Mesenchymal stem cell (in vitro differentiated cells and primary cell): Measurements from ENCODE around the gene FOXN3.
A peak's percentile ranks its signal among the peaks of the same experiment; 100 is the strongest.

Experiments used
- DNase-seq: peaks from one replicate; pipeline ENCODE4 v3.0.0-alpha.2; 2013
- H2AFZ ChIP-seq: one replicate; pipeline ENCODE4 v1.6.1; 2013; ENCODE audit warnings: low read depth, mild to moderate bottlenecking, control low read depth, inconsistent platforms, low read length, moderate library complexity
- H2AK5ac ChIP-seq: 2 replicates; pipeline ENCODE4 v1.6.1; 2013; ENCODE audit warnings: low read length, moderate library complexity, mild to moderate bottlenecking, inconsistent platforms; ENCODE audit not compliant: severe bottlenecking
- H2BK120ac ChIP-seq: one replicate; pipeline ENCODE4 v1.6.1; 2013; ENCODE audit warnings: low read depth, mild to moderate bottlenecking, inconsistent platforms, low read length, moderate library complexity
- H2BK12ac ChIP-seq, 2 experiments: one replicate each; pipeline ENCODE4 v1.6.1; 2013; ENCODE audit warnings: inconsistent platforms in 2 of 2, low read length in 2 of 2, mild to moderate bottlenecking in 2 of 2, moderate library complexity in 2 of 2, control low read depth in 1 of 2
- H2BK15ac ChIP-seq: one replicate; pipeline ENCODE4 v1.6.1; 2013; ENCODE audit warnings: mild to moderate bottlenecking, low read depth, inconsistent platforms; ENCODE audit not compliant: poor library complexity, severe bottlenecking
- H2BK5ac ChIP-seq: 2 replicates; pipeline ENCODE4 v1.6.1; 2013; ENCODE audit warnings: low read depth, mild to moderate bottlenecking, low read length, control low read depth, inconsistent platforms; ENCODE audit not compliant: poor library complexity, severe bottlenecking
- H3K14ac ChIP-seq, 2 experiments: one replicate each; pipeline ENCODE4 v1.6.1; 2013; ENCODE audit warnings: inconsistent platforms in 2 of 2, low read length in 2 of 2, control low read depth in 1 of 2, mild to moderate bottlenecking in 1 of 2, moderate library complexity in 1 of 2
- H3K18ac ChIP-seq, 2 experiments: one replicate each; pipeline ENCODE4 v1.6.1; 2013; ENCODE audit warnings: inconsistent platforms in 2 of 2, low read length in 2 of 2, control low read depth in 1 of 2, low read depth in 1 of 2, mild to moderate bottlenecking in 1 of 2
- H3K23ac ChIP-seq, 2 experiments: one replicate each; pipeline ENCODE4 v1.6.1; 2013; ENCODE audit warnings: inconsistent platforms in 2 of 2, low read length in 2 of 2, mild to moderate bottlenecking in 2 of 2, moderate library complexity in 2 of 2, control low read depth in 1 of 2
- H3K27ac ChIP-seq: 2 replicates; pipeline ENCODE4 v1.5.1; 2013; ENCODE audit warnings: mild to moderate bottlenecking, moderate library complexity, low read length, control low read depth, inconsistent platforms; ENCODE audit not compliant: poor library complexity, severe bottlenecking
- H3K27me3 ChIP-seq, 2 experiments: 2 replicates each; pipeline versions ENCODE4 v1.6.1 to v1.7.0; 2013; ENCODE audit warnings: low read length in 2 of 2, mild to moderate bottlenecking in 2 of 2, moderate library complexity in 2 of 2, control low read depth in 1 of 2, inconsistent platforms in 1 of 2; ENCODE audit not compliant: control insufficient read depth in 1 of 2, insufficient read depth in 1 of 2
- H3K36me3 ChIP-seq, 2 experiments: 2 replicates each; pipeline versions ENCODE4 v1.6.1 to v1.7.0; 2013; ENCODE audit warnings: low read length in 2 of 2, control low read depth in 1 of 2, inconsistent platforms in 1 of 2, low read depth in 1 of 2, mild to moderate bottlenecking in 1 of 2; ENCODE audit not compliant: insufficient read depth in 2 of 2, control insufficient read depth in 1 of 2
- H3K4ac ChIP-seq, 2 experiments: one replicate each; pipeline ENCODE4 v1.6.1; 2013; ENCODE audit warnings: inconsistent platforms in 2 of 2, low read length in 2 of 2, mild to moderate bottlenecking in 2 of 2, moderate library complexity in 2 of 2, control low read depth in 1 of 2, low read depth in 1 of 2
- H3K4me1 ChIP-seq: 2 replicates; pipeline ENCODE4 v1.6.1; 2013; ENCODE audit warnings: low read depth, low read length, control low read depth; ENCODE audit not compliant: control insufficient read depth, insufficient read depth
- H3K4me2 ChIP-seq: 2 replicates; pipeline ENCODE4 v1.6.1; 2013; ENCODE audit warnings: low read length, mild to moderate bottlenecking, inconsistent platforms; ENCODE audit not compliant: poor library complexity, severe bottlenecking
- H3K4me3 ChIP-seq, 2 experiments: 2 replicates each; pipeline versions ENCODE4 v1.5.1 to v1.7.0; 2013; ENCODE audit warnings: low read length in 2 of 2, mild to moderate bottlenecking in 2 of 2, control low read depth in 1 of 2, low read depth in 1 of 2; ENCODE audit not compliant: insufficient read depth in 1 of 2
- H3K79me1 ChIP-seq: replicated peaks from 2 replicates; pipeline ENCODE4 v1.6.1; 2013; ENCODE audit warnings: mild to moderate bottlenecking, control low read depth, low read length, inconsistent platforms; ENCODE audit not compliant: poor library complexity, severe bottlenecking
- H3K9ac ChIP-seq: 2 replicates; pipeline ENCODE4 v1.7.0; 2013; ENCODE audit warnings: mild to moderate bottlenecking, low read length, moderate library complexity
- H3K9me3 ChIP-seq: 2 replicates; pipeline ENCODE4 v1.7.0; 2013; ENCODE audit warnings: mild to moderate bottlenecking, low read length; ENCODE audit not compliant: control insufficient read depth
- H4K8ac ChIP-seq: one replicate; pipeline ENCODE4 v1.6.1; 2013; ENCODE audit warnings: inconsistent platforms, mild to moderate bottlenecking, low read length, moderate library complexity
- H4K91ac ChIP-seq: one replicate; pipeline ENCODE4 v1.6.1; 2013; ENCODE audit warnings: mild to moderate bottlenecking, low read length, inconsistent platforms
- WGBS: methylation state at CpG from one replicate; pipeline ENCODE4 v1.1.7; 2013; ENCODE audit warnings: mixed read lengths; 5-methylcytosine and 5-hydroxymethylcytosine counted together

FOXN3 gene

GRCh38 chr14:89231426-89232113, 185.5 kb downstream of the FOXN3 start:
- no peak overlapping the region for H4K8ac ChIP-seq

GRCh38 chr14:89228921-89229639, 188.0 kb downstream of the FOXN3 start:
- H2BK5ac ChIP-seq: no peak overlapping the region
- peaks cover 0 to 7% of the 10 kb centered on the region in 2 experiments for H3K36me3 ChIP-seq
- H2AFZ ChIP-seq: no peak overlapping the region
- no peak overlapping the region for H3K27ac ChIP-seq
- peaks cover 32% of the 10 kb centered on the region for H3K79me1 ChIP-seq
- no peak overlapping the region for H3K18ac ChIP-seq
- no peak overlapping the region for H4K8ac ChIP-seq
- no peak overlapping the region for H2BK12ac ChIP-seq
- H3K9ac ChIP-seq: no peak overlapping the region
- no peaks in the 10 kb centered on the region for H3K9me3 ChIP-seq
- no peak overlapping the region for H2BK15ac ChIP-seq
- H3K14ac ChIP-seq: no peak overlapping the region
- peaks cover 6% of the 10 kb centered on the region for H3K4me1 ChIP-seq
- H3K4me3 ChIP-seq: no peak overlapping the region
- H2BK120ac ChIP-seq: no peak overlapping the region
- no peak overlapping the region for H3K4ac ChIP-seq
- H3K4me2 ChIP-seq: no peak overlapping the region
- WGBS: 77% methylated on average over 9 of the region's 10 CpGs
- H4K91ac ChIP-seq: no peak overlapping the region
- no peak for DNase-seq
- no peak overlapping the region for H2AK5ac ChIP-seq
- no peaks in the 10 kb centered on the region for H3K27me3 ChIP-seq
- no peak overlapping the region for H3K23ac ChIP-seq

More at GRCh38 chr14:89231426-89232113, 185.5 kb downstream of the FOXN3 start:
- Histone ChIP-seq H3K4me2 (no peak overlapping the region), H3K27me3 (no peaks in the 10 kb centered on the region), H3K23ac (no peak overlapping the region), H3K36me3 (peaks cover 0 to 7% of the 10 kb centered on the region in 2 experiments), H3K9me3 (no peaks in the 10 kb centered on the region), H3K4me3 (no peak overlapping the region), H2AFZ (no peak overlapping the region), H3K18ac (no peak overlapping the region), H2BK5ac (no peak overlapping the region), H3K4ac (no peak overlapping the region), H4K91ac (no peak overlapping the region), H2AK5ac (no peak overlapping the region), H2BK12ac (no peak overlapping the region), H3K27ac (no peak overlapping the region), H2BK15ac (no peak overlapping the region), H3K14ac (no peak overlapping the region), H3K79me1 (peaks cover 47% of the 10 kb centered on the region), H2BK120ac (no peak overlapping the region), H3K4me1 (peaks cover 6% of the 10 kb centered on the region), H3K9ac (no peak overlapping the region)
- no peak for DNase-seq
- 95% methylated on average over 15 of the region's 15 CpGs for WGBS

GRCh38 chr14:89227496-89227836, 189.6 kb downstream of the FOXN3 start:
- Histone ChIP-seq H3K79me1 (peaks cover 29% of the 10 kb centered on the region), H2BK15ac (no peak overlapping the region), H3K14ac (no peak overlapping the region), H3K36me3 (peaks cover 0 to 11% of the 10 kb centered on the region in 2 experiments), H3K27me3 (no peaks in the 10 kb centered on the region), H3K4me3 (no peak overlapping the region), H3K23ac (no peak overlapping the region), H3K9me3 (no peaks in the 10 kb centered on the region), H4K91ac (no peak overlapping the region), H4K8ac (no peak overlapping the region), H2BK120ac (no peak overlapping the region), H3K9ac (no peak overlapping the region), H3K4me2 (no peak overlapping the region), H3K27ac (no peak overlapping the region), H2AFZ (no peak overlapping the region), H2BK5ac (no peak overlapping the region), H2AK5ac (no peak overlapping the region), H3K18ac (no peak overlapping the region), H3K4me1 (peaks cover 6% of the 10 kb centered on the region), H2BK12ac (no peak overlapping the region), H3K4ac (no peak overlapping the region)
- no peak for DNase-seq
- 94% methylated on average over 8 of the region's 8 CpGs for WGBS

- H3K4me3 ChIP-seq: peak overlapping the region in 1 of 2 experiments; percentile 15
- no peak overlapping the region for H2AFZ ChIP-seq
- H3K4me1 ChIP-seq: peaks cover 6% of the 10 kb centered on the region
- peaks cover 0 to 11% of the 10 kb centered on the region in 2 experiments for H3K36me3 ChIP-seq
- H3K14ac ChIP-seq: no peak overlapping the region
- no peak for DNase-seq
- H3K27ac ChIP-seq: no peak overlapping the region
- no peaks in the 10 kb centered on the region for H3K9me3 ChIP-seq
- H2BK15ac ChIP-seq: no peak overlapping the region
- no peak overlapping the region for H4K91ac ChIP-seq
- no peak overlapping the region for H2BK12ac ChIP-seq
- 79% methylated on average over 8 of the region's 8 CpGs for WGBS
- H2BK120ac ChIP-seq: no peak overlapping the region
- no peak overlapping the region for H3K4me2 ChIP-seq
- H3K79me1 ChIP-seq: peaks cover 31% of the 10 kb centered on the region
- H4K8ac ChIP-seq: no peak overlapping the region
- H2BK5ac ChIP-seq: no peak overlapping the region
- no peak overlapping the region for H3K4ac ChIP-seq
- H3K23ac ChIP-seq: no peak overlapping the region
- no peak overlapping the region for H2AK5ac ChIP-seq
- no peak overlapping the region for H3K18ac ChIP-seq
- H3K27me3 ChIP-seq: no peaks in the 10 kb centered on the region
- peak overlapping the region; percentile 47 for H3K9ac ChIP-seq
Measured at GRCh38 chr14:89226801-89227495, 190.1 kb downstream of the FOXN3 start.
